A549 (cell line): ENCODE measurements around the gene PAM. TPM values are rescaled to one million over a fixed set of nuclear protein-coding genes. Genes with fewer than 3 reads are reported as not detected.

Experiments
- ATAC-seq, 2 experiments: fragments of 200-7000 bp in 1 of 2; fragments of >200 bp in 1 of 2; cut with Nextera tagmentation in 1 of 2; cut with Tn5 transposase in 1 of 2; 3 replicates each; pipeline versions ENCODE4 v1.8.0 to v1.9.1; 2018 to 2020; ENCODE audit warnings: mild to moderate bottlenecking in 1 of 2, moderate library complexity in 1 of 2
- CTCF ChIA-PET: fragments of 300-600 bp; sonication (Branson Sonifier 250); formaldehyde crosslinking; extraction: SDS; loops from one replicate; lab custom pipeline; 2021; ENCODE audit warnings: antibody characterized with exemption, inconsistent platforms; lab: Yijun Ruan, JAX
- POLR2A ChIA-PET: fragments of 350-600 bp; formaldehyde crosslinking; extraction: SDS; loops from one replicate; lab custom pipeline; 2021; ENCODE audit warnings: antibody characterized with exemption, inconsistent platforms; lab: Yijun Ruan, JAX
- DNase-seq, 2 experiments: peaks; one replicate each; pipeline versions ENCODE4 v3.0.0 to v3.0.0-alpha.2; 2011 to 2016; ENCODE audit warnings: low read depth in 1 of 2, low spot score in 1 of 2
- FAIRE-seq: peaks from 2 replicates; lab custom pipeline; 2011; peaks lifted over from hg19 to GRCh38; lab: Jason Lieb, UNC
- H3K27ac ChIP-seq, 2 experiments: fragments of >200 bp; sonication (Bioruptor Twin); formaldehyde crosslinking; 3 replicates each; pipeline ENCODE4 v1.5.1; 2016 to 2017
- H3K4me1 ChIP-seq: fragments of >200 bp; sonication (Bioruptor Twin); formaldehyde crosslinking; 3 replicates; pipeline ENCODE4 v1.6.1; 2016
- H3K4me2 ChIP-seq: fragments of >200 bp; sonication (Bioruptor Twin); formaldehyde crosslinking; 3 replicates; pipeline ENCODE4 v1.6.1; 2016
- H3K4me3 ChIP-seq: fragments of >200 bp; sonication (Bioruptor Twin); formaldehyde crosslinking; 3 replicates; pipeline ENCODE4 v1.5.1; 2016
- H3K9me3 ChIP-seq: fragments of >200 bp; sonication (Bioruptor Twin); formaldehyde crosslinking; 3 replicates; pipeline ENCODE4 v1.6.1; 2016
- BHLHE40 ChIP-seq: IDR thresholded peaks from 2 replicates; pipeline ENCODE4 v1.6.1; 2012; ENCODE audit warnings: low read depth, low read length, inconsistent platforms
- CBX8 ChIP-seq: fragments of 200-600 bp; sonication (generic); IDR thresholded peaks from 2 replicates; pipeline ENCODE4 v1.6.1; 2016
- CTCF ChIP-seq: fragments of >200 bp; sonication (Bioruptor Twin); formaldehyde crosslinking; IDR thresholded peaks from 3 replicates; pipeline ENCODE4 v1.5.1; 2016
- EHF ChIP-seq: fragments of 250-450 bp; sonication (Bioruptor Pico); IDR thresholded peaks from 2 replicates; pipeline ENCODE4 v1.5.0; 2020; ENCODE audit warnings: mild to moderate bottlenecking
- EHMT2 ChIP-seq: fragments of 200-600 bp; sonication (generic); IDR thresholded peaks from 2 replicates; pipeline ENCODE4 v1.6.1; 2016; ENCODE audit warnings: antibody characterized with exemption, low read depth, mild to moderate bottlenecking, moderate library complexity
- EP300 ChIP-seq, 2 experiments: fragments of >200 bp; sonication (Bioruptor Twin); formaldehyde crosslinking; IDR thresholded peaks; 2 replicates in 1 of 2; 3 replicates in 1 of 2; pipeline ENCODE4 v1.6.1; 2016 to 2017
- FOSL2 ChIP-seq, 2 experiments: fragments of 450-650 bp in 1 of 2; fragments of >200 bp in 1 of 2; sonication (Bioruptor Twin) in 1 of 2; formaldehyde crosslinking; IDR thresholded peaks; 2 replicates each; pipeline versions ENCODE4 v1.5.0 to v1.6.1; 2016 to 2020; ENCODE audit warnings: mild to moderate bottlenecking in 1 of 2, moderate library complexity in 1 of 2
- FOXS1 ChIP-seq: fragments of 250-450 bp; sonication (Bioruptor Pico); IDR thresholded peaks from 2 replicates; pipeline ENCODE4 v1.5.0; 2020; ENCODE audit warnings: mild to moderate bottlenecking, moderate library complexity
- HDAC2 ChIP-seq: fragments of 200-600 bp; sonication (generic); IDR thresholded peaks from 2 replicates; pipeline ENCODE4 v1.6.1; 2016
- HMGXB4 ChIP-seq: fragments of 250-450 bp; sonication (Bioruptor Pico); IDR thresholded peaks from 2 replicates; pipeline ENCODE4 v1.5.0; 2021; ENCODE audit warnings: mild to moderate bottlenecking, moderate library complexity, borderline replicate concordance
- HOXA7 ChIP-seq: fragments of 250-450 bp; sonication (Bioruptor Pico); IDR thresholded peaks from 2 replicates; pipeline ENCODE4 v1.5.0; 2020; ENCODE audit warnings: mild to moderate bottlenecking, moderate library complexity
- JUN ChIP-seq, 2 experiments: fragments of >200 bp; sonication (Bioruptor Twin); formaldehyde crosslinking; IDR thresholded peaks; 2 replicates in 1 of 2; 3 replicates in 1 of 2; pipeline ENCODE4 v1.6.1; 2016 to 2017
- JUNB ChIP-seq: fragments of >200 bp; sonication (Bioruptor Twin); formaldehyde crosslinking; IDR thresholded peaks from 2 replicates; pipeline ENCODE4 v1.6.1; 2016
- KDM1A ChIP-seq: fragments of 200-600 bp; sonication (generic); IDR thresholded peaks from 2 replicates; pipeline ENCODE4 v1.6.1; 2016; ENCODE audit warnings: low read depth, mild to moderate bottlenecking
- MAX ChIP-seq: IDR thresholded peaks from 2 replicates; pipeline ENCODE4 v1.6.1; 2012
- MYC ChIP-seq: IDR thresholded peaks from 2 replicates; pipeline ENCODE4 v1.6.1; 2012; ENCODE audit warnings: mild to moderate bottlenecking, inconsistent platforms, low read length, improper control_type of control experiment, borderline replicate concordance
- RARB ChIP-seq: fragments of 250-450 bp; sonication (Bioruptor Pico); IDR thresholded peaks from 2 replicates; pipeline ENCODE4 v1.8.0; 2021; ENCODE audit warnings: mild to moderate bottlenecking, moderate library complexity
- RNF2 ChIP-seq: fragments of 200-600 bp; sonication (generic); IDR thresholded peaks from 2 replicates; pipeline ENCODE4 v1.6.1; 2016; ENCODE audit warnings: low read depth, mild to moderate bottlenecking, antibody characterized with exemption, moderate library complexity, borderline replicate concordance
- SREBF2 ChIP-seq: fragments of 450-650 bp; IDR thresholded peaks from 2 replicates; pipeline ENCODE4 v1.6.1; 2014; ENCODE audit warnings: mild to moderate bottlenecking, moderate library complexity
- TFCP2L1 ChIP-seq: fragments of 250-450 bp; sonication (Bioruptor Pico); IDR thresholded peaks from 2 replicates; pipeline ENCODE4 v1.5.0; 2021; ENCODE audit warnings: mild to moderate bottlenecking
- ZC3H11A ChIP-seq: fragments of 450-650 bp; IDR thresholded peaks from 2 replicates; pipeline ENCODE4 v1.6.1; 2014; ENCODE audit warnings: antibody characterized with exemption, mild to moderate bottlenecking
- ZSCAN20 ChIP-seq: fragments of 250-450 bp; sonication (Bioruptor Pico); IDR thresholded peaks from 2 replicates; pipeline ENCODE4 v1.8.0; 2022; ENCODE audit warnings: mild to moderate bottlenecking, moderate library complexity
- WGBS: methylation state at CpG from one replicate; pipeline ENCODE4 v1.1.6; 2017; ENCODE audit errors: missing lambda C conversion rate; 5-methylcytosine and 5-hydroxymethylcytosine counted together
- polyA plus RNA-seq, 4 experiments: library from polyadenylated mRNA; depleted of rRNA in 3 of 4; stranded (reverse); fragments of >200 nt; fragmentation: RNase III in 1 of 4; extraction: RNeasy Plus Mini Kit Qiagen cat#74134 plus additional on column Dnase treatment in 1 of 4; gene quantifications; 2 replicates in 3 of 4; 3 replicates in 1 of 4; pipeline ENCODE4 v1.2.3, GENCODE V29; 2011 to 2017
- TF ChIP-seq, protein P1 (sequence below): fragments of 200-600 bp; sonication (generic); IDR thresholded peaks from 2 replicates; pipeline ENCODE4 v1.6.1; 2016; ENCODE audit warnings: antibody characterized with exemption, mild to moderate bottlenecking, moderate library complexity
- TF ChIP-seq, protein P2 (sequence below): fragments of 450-650 bp; IDR thresholded peaks from 2 replicates; pipeline ENCODE4 v1.6.1; 2014; ENCODE audit warnings: antibody characterized with exemption

Gene PAM
- polyA plus RNA-seq, 2 of the 4 experiments (the other 2 are of a cell fraction): 21.5 to 25.1 TPM

DNA sequence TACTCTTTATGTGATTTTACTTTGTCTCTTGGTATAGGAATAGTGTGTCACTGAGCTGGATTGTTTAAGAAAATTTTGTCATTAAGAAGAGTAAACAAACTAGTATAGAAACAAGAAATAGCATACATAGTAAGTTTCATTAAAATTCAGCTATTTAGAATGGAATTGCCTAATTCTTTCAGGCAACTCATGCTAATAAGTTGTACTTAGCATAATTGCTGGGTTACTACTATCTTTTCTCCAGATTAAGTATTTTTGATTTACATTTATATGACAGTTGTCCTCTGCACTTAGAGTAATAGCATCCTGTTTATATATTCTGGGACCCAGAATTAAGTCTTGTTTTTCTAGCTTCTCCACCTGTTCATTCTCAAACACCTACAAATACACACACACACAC is 85.9 kb downstream of the PAM start:
- DNase-seq: no peak
- no peak for ATAC-seq
- H3K4me1 ChIP-seq: no peaks in the 10 kb centered on the region
- CTCF ChIA-PET: no interaction called here
- no peak overlapping the region for H3K4me2 ChIP-seq
- no peak for FAIRE-seq
- TF ChIP-seq HDAC2 (no peak), RARB (no peak), BHLHE40 (no peak), EHMT2 (no peak), HMGXB4 (CRISPR knock-in tag) (no peak), ZC3H11A (no peak), RNF2 (no peak)
- POLR2A ChIA-PET: no interaction called here
- no peaks in the 10 kb centered on the region for H3K9me3 ChIP-seq
- no peak overlapping the region for H3K4me3 ChIP-seq
- H3K27ac ChIP-seq: no peak overlapping the region

GRCh38 chr5:102843997-102844396 is 88.9 kb downstream of the PAM start:
- Histone ChIP-seq H3K4me3 (no peak overlapping the region), H3K27ac (no peak overlapping the region), H3K4me2 (no peak overlapping the region), H3K4me1 (no peaks in the 10 kb centered on the region), H3K9me3 (no peaks in the 10 kb centered on the region)
- FAIRE-seq (no peak), ATAC-seq (no peak), DNase-seq (no peak)
- TF ChIP-seq, protein P1, sequence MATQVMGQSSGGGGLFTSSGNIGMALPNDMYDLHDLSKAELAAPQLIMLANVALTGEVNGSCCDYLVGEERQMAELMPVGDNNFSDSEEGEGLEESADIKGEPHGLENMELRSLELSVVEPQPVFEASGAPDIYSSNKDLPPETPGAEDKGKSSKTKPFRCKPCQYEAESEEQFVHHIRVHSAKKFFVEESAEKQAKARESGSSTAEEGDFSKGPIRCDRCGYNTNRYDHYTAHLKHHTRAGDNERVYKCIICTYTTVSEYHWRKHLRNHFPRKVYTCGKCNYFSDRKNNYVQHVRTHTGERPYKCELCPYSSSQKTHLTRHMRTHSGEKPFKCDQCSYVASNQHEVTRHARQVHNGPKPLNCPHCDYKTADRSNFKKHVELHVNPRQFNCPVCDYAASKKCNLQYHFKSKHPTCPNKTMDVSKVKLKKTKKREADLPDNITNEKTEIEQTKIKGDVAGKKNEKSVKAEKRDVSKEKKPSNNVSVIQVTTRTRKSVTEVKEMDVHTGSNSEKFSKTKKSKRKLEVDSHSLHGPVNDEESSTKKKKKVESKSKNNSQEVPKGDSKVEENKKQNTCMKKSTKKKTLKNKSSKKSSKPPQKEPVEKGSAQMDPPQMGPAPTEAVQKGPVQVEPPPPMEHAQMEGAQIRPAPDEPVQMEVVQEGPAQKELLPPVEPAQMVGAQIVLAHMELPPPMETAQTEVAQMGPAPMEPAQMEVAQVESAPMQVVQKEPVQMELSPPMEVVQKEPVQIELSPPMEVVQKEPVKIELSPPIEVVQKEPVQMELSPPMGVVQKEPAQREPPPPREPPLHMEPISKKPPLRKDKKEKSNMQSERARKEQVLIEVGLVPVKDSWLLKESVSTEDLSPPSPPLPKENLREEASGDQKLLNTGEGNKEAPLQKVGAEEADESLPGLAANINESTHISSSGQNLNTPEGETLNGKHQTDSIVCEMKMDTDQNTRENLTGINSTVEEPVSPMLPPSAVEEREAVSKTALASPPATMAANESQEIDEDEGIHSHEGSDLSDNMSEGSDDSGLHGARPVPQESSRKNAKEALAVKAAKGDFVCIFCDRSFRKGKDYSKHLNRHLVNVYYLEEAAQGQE: no peak
- no peak for TF ChIP-seq MYC
- TF ChIP-seq HDAC2: no peak
- no peak for TF ChIP-seq TFCP2L1 (CRISPR knock-in tag)
- no peak for TF ChIP-seq HOXA7 (CRISPR knock-in tag)
- TF ChIP-seq ZSCAN20 (CRISPR knock-in tag): no peak
- TF ChIP-seq CBX8: no peak
- no peak for TF ChIP-seq CTCF
- TF ChIP-seq, protein P2, sequence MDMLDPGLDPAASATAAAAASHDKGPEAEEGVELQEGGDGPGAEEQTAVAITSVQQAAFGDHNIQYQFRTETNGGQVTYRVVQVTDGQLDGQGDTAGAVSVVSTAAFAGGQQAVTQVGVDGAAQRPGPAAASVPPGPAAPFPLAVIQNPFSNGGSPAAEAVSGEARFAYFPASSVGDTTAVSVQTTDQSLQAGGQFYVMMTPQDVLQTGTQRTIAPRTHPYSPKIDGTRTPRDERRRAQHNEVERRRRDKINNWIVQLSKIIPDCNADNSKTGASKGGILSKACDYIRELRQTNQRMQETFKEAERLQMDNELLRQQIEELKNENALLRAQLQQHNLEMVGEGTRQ: no peak
- no peak for TF ChIP-seq KDM1A
- no peak for TF ChIP-seq SREBF2
- no peak for TF ChIP-seq FOXS1 (CRISPR knock-in tag)
- no peak for TF ChIP-seq FOSL2 (IDR thresholded peaks at IDR 0.05)
- TF ChIP-seq FOSL2 (CRISPR knock-in tag; IDR thresholded peaks at IDR 0.05): no peak
- TF ChIP-seq EHMT2: no peak
- TF ChIP-seq EP300 (IDR thresholded peaks at IDR 0.05): no peak
- TF ChIP-seq EHF (CRISPR knock-in tag): no peak
- TF ChIP-seq JUNB: no peak
- TF ChIP-seq MAX: no peak
- TF ChIP-seq JUN (IDR thresholded peaks at IDR 0.05): no peak
- no peak for TF ChIP-seq RARB
- 70% methylated on average over 1 of the region's 1 CpG for WGBS
- ChIA-PET CTCF (no interaction called here), POLR2A (no interaction called here)
